Stimulated activated CD4-positive, alpha-beta T cell treated with anti-CD3 and anti-CD28 coated beads, TNF-alpha, amount 100 ng/mL, for 1 hour (primary cell): Measurements from ENCODE around the gene PDAP1.
A peak's percentile ranks its signal among the peaks of the same experiment; 100 is the strongest.
"Not testable (repeated sequence)": the region's sequence is repeated elsewhere in the genome, so short reads cannot be mapped to it uniquely, and the experiment has no call there.

Experiments
- DNase-seq, 3 donors: peaks; one replicate each; pipeline ENCODE4 v3.0.0-alpha.2; 2020; ENCODE audit warnings: low read depth in 3 of 3, low spot score in 1 of 3

Gene PDAP1

DNA sequence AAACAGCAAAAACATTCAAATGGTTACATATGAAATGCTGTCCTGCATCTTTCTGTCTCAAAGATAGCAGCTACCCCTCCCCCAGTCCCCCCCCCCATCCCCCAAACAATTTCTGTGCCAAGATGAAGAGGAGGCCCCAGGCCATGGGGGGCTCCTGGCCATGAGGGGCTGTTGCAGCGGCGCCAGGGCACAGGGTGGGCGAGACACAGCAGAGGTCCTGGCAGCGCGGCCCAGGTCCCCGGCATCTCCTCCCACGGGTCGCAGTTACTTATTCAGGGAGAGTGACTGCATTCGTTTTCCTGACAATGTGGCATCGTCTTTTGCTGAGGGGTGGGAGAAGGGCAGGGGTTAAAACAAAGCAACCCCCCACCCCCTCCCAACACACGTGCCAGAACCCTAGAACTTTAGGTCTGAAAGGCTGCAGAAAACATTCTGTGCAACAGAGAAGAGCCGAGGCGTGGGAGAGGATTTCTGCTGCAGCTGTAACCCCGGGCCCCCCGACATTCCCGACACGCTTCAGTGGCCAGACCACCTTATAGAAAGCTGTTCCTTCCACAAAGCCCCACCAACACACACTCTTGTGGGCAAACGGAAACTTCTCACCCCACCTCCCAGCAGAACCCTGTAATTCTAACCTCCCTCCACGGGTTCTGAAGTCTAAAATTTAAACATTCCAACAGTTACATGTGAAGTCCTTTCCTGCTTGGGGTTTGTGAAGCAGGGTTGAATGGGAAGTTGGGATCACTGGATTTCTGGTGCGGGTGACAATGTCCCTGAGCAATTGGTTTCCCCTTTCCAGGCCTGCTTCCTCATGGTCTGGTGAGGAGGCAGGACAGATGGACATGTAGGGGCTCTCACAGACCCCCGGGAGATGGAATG lies 11.7 kb downstream of the PDAP1 start:
- no peak for DNase-seq

DNA sequence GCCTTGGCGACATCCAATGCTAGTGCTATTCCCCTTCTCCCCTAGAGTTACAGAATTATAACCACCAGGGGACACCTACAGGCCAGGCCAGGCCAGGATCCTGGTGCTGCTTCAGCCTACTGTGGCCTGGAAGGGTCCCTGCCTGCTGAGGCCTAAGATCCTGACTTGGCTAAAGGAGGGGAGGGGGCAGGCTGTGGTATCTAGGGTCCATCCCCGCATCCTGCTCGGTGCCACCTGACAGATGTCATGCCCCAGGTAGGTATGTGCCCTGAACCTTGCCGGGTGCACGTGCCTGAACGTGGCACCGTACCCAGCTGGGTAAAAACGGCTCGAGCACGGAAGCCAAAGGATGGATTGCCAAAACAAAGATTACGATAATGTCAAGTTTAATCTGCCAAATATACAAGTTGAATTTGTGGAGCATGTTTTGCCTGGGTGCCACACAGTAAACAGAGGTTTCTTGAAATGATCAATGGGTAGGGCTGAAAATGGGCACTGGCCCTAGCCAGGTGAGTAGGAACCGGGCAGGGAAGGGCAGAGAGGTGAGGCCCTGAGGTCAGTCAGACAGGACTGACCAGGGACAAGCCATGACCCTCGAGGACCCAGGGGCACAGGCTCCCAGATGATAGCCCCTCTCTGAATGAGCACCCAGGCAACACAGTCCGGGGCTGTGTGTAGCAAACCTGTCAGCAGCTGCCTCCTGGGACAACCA lies 12.6 kb downstream of the PDAP1 start:
- no peak for DNase-seq

DNA sequence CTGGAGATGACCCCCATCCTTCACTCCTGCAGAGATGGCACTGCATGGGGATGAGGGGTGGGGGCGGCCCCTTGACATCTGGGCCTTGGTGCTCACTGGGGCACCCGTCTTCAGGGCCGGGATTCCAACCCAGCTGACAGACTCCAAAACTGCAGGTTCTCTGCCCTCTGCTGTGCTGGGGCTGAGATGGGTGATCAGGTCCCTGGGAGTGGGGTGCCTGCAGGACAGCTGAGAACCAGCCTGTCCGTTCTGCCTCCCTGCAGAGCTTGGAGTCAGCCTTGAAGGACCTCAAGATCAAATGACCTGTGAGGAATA lies 14.3 kb downstream of the PDAP1 start:
- DNase-seq = no peak

DNA sequence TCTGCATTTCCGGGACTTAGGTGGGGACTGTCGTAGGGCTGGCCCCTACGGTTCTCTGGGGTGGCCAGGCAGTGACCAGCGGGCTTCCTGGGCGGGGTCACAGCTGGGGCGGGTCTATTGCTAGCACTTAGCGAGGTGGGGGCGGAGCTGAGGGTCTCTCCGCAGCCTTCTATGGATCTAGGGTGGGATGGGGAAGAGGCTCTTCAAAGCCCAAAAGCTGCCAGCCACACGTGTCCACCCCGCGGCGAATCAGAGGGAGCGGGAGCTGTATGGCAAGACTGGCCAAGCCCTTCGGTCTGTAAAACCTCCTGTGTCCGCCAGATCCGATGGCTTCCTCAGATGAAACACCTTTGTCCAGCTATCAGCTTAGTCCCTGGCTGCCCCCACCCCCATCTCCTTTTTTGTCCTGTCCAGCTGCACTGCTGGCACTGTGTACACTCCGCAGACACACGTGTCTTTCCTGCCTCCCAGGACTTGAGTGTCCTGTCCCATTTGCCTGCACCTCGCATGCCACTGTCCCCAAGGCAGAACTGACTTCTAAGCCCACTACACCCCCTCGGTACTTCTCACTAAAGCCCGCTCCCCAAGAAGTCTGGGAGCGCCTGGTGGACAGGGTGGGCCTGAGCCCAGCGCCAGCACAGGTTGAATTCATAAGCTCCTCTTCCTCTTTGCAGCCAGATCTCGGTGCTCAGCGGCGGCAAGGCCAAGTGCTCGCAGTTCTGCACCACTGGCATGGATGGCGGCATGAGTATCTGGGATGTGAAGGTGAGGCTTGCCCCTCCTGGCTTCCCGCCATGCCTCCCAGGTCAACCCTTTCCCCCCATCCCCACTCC lies 14.8 kb downstream of the PDAP1 start:
- DNase-seq = no peak

DNA sequence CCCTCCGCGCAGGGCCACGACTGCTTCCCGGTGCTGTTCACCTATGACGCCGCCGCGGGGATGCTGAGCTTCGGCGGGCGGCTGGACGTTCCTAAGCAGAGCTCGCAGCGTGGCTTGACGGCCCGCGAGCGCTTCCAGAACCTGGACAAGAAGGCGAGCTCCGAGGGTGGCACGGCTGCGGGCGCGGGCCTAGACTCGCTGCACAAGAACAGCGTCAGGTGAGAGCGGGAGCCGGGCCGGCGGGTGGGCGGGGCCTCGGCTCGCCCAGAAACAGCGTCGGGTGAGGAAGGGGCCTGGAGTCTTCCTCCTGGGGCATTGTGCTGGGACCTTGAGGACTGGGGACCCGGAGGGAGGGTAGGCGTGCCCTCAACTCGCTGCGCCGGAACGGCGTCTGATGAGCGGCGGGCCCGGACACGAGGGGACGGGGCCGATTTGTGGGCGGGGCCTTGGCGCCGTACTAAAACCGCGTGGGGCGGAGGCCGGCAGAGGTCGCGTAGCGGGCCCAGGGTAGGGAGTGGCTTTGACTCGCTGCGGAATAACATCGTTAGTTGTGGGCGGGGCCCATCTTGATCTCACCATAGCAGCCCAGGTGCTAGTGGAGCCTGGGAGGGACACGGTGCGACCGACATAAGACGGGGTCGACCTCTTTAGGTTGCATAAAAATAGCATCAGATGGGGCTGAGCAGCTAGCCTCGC lies 15.6 kb downstream of the PDAP1 start:
- DNase-seq = peak in 2 of 3 donors; percentile 64 to 67

DNA sequence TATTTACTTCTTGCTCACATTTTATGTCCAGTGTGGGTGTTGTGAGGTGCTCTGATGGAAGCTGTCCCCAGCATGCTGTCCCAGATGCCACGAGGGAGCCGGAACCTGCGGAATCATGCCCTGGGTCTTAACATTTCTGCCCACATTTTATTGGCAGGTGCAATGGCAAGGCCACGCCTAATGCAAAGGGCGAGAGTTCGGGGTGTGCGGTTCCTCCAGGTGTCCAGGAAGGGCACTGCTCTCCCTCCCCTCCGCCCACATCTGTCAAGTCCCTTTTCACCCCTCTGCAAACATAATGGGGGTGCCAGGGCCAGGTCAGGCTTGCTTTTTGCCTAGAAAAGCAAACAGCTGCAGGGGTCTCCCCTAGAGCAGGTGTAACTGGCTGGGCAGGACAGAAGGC lies 16.4 kb downstream of the PDAP1 start:
- DNase-seq = no peak

DNA sequence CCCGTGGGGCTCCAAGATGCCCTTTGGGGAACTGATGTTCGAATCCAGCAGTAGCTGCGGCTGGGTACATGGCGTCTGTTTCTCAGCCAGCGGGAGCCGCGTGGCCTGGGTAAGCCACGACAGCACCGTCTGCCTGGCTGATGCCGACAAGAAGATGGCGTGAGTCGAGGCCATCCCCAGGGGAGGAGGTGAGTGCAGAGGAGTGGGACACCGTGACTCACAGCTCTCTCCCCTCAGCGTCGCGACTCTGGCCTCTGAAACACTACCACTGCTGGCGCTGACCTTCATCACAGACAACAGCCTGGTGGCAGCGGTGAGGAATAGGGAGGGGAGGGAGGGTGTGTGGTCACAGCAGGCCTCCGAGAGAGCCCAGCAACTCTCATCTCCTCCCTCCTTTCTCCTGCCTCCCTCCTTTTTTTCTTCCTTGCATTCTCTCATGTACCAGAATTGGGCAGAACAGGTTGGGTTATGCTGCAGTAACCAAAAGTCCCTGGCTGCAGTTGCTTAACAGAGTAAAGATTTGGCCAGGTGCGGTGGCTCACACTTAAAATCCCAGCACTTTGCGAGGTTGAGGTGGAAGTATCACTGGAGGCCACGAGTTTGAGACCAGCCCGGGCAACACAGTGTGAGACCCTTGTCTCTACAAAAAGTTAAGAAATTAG lies 17.3 kb downstream of the PDAP1 start:
- no peak for DNase-seq

DNA sequence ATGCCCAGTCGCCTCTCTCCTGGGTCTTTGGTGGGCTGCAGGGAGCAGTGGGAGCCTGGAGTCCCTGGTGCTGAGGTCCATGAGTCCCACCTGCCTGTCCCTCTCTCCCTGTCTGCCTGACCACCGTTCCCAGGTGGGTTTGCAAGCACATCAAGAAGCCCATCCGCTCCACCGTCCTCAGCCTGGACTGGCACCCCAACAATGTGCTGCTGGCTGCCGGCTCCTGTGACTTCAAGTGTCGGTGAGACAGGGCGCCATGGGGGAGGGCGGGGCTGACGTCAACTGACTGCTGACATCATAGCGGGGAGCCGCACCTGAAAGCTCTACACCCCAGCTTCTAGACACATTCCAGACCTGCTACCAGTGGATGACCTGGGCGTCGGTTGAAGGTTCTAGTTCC lies 18.6 kb downstream of the PDAP1 start:
- DNase-seq = no peak

DNA sequence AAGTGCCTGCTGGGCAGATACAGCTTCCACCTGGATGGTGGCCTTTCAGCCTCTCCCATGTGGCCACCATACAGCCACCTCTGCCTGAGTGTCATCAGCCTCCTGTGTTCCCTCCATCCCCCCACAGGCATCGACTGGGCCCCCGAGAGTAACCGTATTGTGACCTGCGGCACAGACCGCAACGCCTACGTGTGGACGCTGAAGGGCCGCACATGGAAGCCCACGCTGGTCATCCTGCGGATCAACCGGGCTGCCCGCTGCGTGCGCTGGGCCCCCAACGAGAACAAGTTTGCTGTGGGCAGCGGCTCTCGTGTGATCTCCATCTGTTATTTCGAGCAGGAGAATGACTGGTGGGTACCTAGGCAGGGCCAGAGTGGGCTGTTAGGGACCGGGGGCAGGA lies 20.5 kb downstream of the PDAP1 start:
- DNase-seq = no peak

DNA sequence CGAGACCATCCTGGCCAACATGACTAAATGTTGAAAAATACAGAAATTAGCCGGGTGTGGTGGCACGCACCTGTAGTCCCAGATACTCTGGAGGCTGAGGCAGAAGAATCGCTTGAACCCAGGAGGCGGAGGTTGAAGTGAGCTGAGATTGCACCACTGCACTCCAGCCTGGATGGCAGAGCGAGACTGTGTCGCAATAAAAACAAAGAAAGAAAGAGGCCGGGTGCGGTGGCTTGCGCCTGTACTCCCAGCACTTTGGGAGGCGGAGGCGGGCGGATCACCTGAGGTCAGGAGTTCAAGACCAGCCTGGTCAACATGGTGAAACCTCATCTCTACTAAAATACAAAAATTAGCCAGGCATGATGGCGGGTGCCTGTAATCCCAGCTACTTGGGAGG lies 21.2 kb downstream of the PDAP1 start:
- not testable (repeated sequence) for DNase-seq

DNA sequence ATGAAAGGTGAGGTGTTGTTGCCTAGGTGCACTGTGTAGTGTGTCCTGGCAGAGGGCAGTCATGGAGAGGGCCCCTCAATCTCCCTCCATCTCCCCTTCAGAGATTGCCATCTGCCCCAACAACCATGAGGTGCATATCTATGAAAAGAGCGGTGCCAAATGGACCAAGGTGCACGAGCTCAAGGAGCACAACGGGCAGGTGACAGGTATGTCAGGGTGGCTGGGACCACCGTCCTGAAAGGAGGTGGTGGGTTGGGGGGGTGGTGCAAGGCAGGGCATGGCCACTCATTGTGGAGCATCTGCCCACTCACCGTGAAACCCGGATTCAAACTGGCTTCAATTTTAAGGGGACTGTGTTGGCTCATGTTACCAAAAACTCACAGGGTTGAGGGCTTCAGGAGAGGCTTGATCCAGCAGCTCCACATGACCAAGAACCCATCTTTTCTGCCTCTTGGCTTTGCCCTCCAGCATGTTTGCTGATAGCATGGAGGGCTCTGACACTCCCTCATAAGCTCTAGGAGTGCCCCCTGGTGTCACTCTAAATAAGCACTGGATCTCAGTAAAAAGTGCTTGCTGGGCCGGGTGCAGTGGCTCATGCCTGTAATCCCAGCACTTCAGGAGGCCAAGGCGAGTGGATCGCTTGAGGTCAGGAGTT lies 21.7 kb downstream of the PDAP1 start:
- DNase-seq = no peak

DNA sequence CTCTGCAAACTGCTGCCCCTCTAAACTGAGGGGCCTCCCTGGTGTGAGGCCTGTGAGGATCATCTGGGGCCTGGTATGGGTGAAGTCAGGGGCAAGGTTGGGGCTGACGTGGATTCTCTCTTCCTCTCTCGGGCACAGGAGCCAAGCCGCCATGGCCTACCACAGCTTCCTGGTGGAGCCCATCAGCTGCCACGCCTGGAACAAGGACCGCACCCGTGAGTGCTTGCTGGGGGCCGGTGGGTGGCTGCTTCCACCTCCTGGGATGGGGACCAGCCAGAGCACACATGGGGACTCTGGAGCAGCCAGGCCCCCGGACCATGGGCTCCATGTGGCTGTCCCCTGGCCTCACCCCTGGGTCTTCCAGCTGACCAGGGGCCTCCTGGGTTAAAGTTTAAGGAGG lies 22.8 kb downstream of the PDAP1 start:
- DNase-seq = no peak

DNA sequence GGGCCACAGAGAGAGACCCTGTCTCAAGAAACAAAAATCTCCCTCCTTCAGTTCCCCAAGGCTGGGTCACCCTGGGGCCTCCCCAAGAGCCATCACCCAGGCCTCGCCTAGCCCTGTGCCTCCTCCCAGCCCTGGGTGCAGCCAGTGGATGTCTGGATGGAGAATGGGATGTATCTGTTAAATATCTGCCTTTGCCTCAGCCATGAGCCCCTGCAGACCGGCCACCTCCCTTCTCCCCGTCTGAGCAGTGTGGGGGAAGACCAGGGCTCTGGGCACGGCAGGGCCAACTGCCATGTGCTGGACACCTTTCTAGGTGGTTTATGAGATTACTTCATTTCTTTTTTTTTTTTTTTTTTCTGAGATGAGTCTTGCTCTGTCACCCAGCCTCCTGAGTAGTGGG lies 23.9 kb downstream of the PDAP1 start:
- DNase-seq = no peak

DNA sequence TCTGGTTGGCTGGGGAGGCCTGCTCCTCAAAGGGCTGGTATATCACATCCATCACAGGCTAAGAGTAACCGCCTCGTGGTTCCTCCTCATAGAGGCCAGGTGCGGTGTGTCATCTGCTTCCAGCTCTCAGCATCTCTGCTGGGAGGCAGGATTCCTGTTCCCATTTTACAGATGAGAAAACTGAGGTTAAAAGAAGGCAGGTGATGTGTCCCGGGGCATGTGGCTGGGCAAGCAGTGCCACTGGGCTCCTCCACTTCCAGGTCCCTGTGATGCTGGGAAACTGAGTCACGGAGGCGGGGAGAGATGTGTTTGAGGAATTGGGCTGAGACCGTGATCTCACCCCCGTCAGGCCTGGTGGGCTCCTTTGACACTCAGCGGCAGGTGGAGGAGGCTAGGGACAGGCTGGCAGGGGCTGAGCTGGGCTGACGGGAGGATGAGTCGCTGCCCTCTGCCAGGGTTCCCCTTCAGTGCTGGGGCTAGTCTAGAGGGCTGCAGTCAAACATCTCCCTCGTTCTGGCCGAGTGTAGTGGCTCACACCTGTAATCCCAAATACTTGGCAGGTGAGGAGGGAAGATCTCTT lies 24.5 kb downstream of the PDAP1 start:
- no peak for DNase-seq

DNA sequence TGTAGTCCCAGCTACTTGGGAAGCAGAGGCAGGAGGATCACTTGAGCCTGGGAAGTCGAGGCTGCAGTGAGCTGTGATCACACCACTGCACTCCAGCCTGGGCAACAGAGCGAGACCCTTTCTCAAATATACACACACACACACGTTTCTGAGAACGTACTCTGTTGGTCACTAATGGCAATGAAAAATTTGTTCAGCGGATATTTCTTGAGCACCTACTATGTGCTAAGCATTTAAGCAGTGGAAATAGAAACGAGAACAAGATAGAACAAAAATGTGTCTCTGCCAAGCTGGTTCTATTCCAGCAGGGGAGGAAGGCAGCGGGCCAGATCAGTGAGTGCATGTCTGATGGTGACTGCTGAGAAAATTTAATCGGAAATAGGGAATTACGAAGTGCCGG lies 25.2 kb downstream of the PDAP1 start:
- DNase-seq = no peak

DNA sequence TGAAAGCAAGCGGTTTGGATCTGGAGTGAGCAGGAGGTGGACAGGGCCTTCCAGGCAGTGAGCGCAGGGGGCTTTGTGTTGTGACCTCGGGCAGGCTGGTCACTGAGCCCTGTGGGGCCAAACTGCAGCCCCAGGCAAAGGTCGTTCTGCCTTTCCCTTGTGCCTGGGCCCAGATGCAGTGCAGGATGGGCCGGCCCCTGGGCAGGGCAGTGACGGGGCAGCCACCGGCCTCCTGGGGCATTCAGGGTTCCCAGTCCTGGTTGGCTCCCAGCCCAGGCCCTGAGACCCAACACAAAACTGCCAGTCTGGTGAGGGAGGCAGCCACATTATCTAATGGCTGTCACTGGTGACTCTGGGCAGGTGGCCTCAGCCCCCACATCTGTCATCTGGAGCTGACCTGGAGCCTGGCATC lies 26.7 kb downstream of the PDAP1 start:
- no peak for DNase-seq

DNA sequence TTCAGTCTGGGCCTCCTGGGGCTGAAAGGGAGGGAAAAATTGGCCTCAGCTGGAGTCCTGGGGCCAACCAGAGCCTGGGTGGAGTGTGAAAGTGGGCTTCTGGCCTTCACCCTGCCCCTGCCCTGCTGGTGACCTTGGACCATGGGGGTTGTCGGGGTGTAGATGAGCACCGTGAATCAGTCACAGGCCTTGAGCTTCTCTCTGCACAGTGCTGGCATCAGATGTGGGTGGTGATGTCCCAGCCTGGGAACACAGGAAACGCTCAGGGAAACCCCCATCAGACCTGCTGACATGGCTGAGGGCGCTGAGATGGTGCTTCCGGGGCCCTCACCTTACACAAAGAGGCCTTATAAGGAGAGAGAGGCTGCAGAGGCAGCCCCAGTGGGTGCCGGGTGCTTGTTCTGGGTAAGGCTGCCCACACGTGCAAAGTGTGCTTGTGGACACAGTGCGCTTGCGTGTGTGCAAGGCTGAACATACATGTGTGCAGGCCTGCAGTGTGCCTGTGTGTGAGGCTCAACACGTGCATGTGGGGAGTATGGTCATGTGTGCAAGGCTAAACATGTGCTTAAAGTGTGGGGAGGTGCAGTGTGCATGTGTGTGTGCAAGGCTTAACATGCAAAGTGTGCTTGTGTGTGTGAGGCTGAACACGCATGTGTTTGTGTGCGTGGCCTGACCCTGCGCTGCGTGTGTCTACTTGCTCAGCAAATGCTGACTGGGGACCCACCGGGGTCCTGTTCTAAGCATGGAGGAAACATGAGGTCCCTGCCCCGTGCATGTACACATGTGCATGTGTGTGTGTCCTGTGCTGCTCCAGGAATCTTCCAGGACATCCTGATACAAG lies 27.4 kb downstream of the PDAP1 start:
- peak; percentile 69 to 85 (median 84) for DNase-seq

DNA sequence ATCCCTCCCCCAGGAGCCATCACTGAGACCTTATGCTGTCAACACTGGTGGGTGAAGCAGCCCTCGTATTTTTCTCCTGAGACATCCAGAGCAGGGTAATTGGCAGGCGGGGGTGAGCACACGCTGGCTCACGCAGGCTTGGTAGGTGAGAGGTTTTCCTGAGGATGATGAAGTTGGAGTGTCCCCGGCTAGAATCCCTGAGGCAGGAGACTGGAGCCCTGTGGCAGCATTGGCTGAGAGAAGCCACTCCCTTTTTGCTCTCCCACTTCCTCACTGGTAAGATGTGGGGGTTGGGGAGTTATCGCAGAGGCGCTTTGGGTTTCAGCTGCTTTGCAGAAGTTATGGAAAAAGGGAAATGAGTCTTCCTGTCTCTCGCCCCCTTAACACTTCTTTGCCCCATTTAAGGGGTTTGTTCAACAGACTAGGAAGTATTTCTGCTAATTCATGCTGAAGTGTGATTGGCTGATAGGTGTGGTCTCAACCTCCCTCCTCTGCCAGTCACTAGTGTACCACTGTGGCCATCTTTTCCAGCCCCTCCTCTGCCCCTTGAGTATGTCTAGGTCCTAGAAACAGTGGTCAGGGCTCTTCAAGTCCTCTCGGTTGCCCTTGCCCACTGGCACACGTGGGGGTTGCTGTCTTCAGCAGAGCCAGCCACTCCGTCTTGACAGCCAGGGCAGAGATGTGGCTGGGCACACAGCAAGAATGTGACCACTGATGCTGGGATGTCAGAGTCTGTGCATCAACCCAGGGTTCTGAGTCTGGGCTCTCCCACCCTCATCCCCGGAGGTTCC lies 28.2 kb downstream of the PDAP1 start:
- no peak for DNase-seq
